ENCODE data around the gene NLE1.
"Not testable (repeated sequence)": the region's sequence is repeated elsewhere in the genome, so short reads cannot be mapped to it uniquely, and the experiment has no call there.

Gene NLE1

DNA sequence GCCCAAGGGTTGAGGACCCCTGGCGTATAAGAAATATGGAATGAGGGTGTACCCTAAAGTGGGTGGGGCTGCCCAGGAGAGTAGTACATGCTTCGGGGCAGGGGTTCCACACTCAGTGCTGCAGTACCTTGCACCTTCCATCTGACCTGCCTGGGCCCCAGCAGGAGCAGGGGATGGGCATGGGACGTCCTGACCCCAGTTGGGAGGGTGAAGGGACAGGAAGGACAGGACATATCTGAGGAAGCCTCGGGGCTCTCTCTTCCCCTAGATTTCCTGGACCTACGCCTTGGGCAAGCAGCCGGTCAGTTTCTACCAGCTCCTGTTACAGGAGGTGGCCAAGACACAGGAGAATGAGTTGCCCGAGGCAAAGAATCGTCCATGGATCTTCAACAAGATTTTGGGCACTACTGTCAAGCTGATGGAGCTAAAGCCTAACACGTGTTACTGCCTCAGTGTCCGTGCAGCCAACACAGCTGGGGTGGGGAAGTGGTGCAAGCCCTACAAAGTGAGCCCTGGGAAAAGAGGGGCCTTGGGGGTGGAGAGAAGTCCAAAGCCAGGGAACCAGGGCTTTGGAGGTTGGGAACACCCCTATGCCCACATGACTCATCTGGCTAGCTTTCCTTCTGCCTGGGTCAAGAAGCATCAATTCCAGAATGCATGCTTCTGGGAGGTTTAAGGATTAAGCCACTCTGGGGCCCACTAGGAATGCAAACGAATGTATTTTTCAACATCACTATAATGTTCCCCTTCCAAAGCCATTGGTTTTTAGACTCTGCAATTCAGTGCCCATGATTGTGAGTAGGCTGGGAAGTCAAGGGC is 12.7 kb downstream of the NLE1 start:
- WGBS, 2 experiments (ENCODE audit: insufficient coverage in 2 of 2): 96 to 97% methylated on average over 10 of the region's 11 CpGs
- no peak overlapping the region for H3K27ac ChIP-seq (ENCODE audit: low read depth, low read length, severe bottlenecking)
- no peak overlapping the region for H3K4me3 ChIP-seq (ENCODE audit: extremely low read depth, insufficient read depth, low read length, poor library complexity, severe bottlenecking)
- peaks cover 39% of the 10 kb centered on the region for H3K36me3 ChIP-seq (ENCODE audit: control insufficient read depth, insufficient read depth, low read length)
- no peaks in the 10 kb centered on the region for H3K9me3 ChIP-seq (ENCODE audit: control insufficient read depth, low read length)
- H3K4me1 ChIP-seq (ENCODE audit: control insufficient read depth, insufficient read depth, low read length, poor library complexity, severe bottlenecking): no peaks in the 10 kb centered on the region

DNA sequence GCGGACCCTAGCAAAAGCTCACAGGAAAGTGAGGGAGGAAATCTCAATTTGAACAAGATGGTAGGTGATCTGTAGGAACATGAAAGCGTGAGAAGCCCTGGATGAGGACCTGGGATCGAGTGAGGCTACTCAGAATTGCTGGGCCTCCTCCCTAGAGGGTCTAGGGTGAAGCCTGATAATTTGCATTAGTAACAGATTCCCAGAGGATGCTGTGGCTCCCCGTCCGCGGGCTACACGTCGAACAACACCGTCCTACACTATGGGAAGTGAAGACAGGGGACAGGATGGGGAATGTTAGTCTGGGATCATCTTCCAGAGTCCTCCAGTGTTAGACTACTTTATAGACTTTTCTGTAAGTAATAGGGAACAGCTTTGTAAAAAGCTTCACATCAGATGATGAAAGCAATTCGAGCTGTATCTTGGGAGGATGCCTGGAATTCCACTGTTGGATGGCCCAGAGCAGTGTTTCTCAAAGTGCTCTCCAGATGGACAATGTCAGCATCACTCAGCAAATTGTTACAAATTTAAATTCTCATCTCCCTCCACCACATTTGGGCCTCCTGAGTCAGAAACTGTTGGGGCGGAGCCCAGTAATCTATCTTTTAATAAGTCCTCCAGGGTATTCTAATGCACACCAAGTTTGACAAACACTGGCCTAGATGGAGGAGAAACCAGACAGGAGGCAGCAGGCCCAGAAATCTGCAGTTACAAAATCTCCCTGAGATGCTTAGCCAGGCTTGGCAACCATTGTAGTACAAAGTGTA is 14.2 kb downstream of the NLE1 start:
- peaks cover 25% of the 10 kb centered on the region for H3K36me3 ChIP-seq (ENCODE audit: control insufficient read depth, insufficient read depth, low read length)
- H3K27ac ChIP-seq (ENCODE audit: low read depth, low read length, severe bottlenecking): no peak overlapping the region
- no peaks in the 10 kb centered on the region for H3K4me1 ChIP-seq (ENCODE audit: control insufficient read depth, insufficient read depth, low read length, poor library complexity, severe bottlenecking)
- 89 to 91% methylated on average over 4 to 9 of the region's 11 CpGs for WGBS, 2 experiments (ENCODE audit: insufficient coverage in 2 of 2)
- no peak overlapping the region for H3K4me3 ChIP-seq (ENCODE audit: extremely low read depth, insufficient read depth, low read length, poor library complexity, severe bottlenecking)
- H3K9me3 ChIP-seq (ENCODE audit: control insufficient read depth, low read length): no peaks in the 10 kb centered on the region

DNA sequence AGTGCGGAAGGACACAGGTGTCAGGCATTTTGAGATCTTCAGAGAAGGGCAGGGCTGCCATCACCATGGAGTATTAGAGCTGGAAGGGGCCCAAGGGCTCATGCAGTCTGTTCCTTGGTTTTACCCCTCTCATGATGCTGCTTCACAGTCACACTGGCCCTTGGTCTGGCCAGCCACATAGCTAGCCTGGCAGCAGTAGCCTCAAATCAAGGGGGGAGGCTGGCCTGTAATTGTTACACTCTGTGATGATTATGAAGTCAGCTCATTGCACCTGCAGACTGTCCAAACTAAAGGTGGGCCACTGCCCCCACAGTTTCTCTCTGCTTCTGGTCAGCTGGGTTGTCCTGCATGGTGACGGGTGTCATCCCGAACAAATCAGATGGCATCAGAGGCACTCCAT is 20.8 kb downstream of the NLE1 start, which contains the start of gene FNDC8:
Gene FNDC8 (plus strand): TSS at position 301 of the 400 bp plus-strand sequence. CDS start 79 bp downstream, at position 380.
- 85 to 100% methylated on average over 2 of the region's 3 CpGs for WGBS, 2 experiments (ENCODE audit: insufficient coverage in 2 of 2)
- no peaks in the 10 kb centered on the region for H3K9me3 ChIP-seq (ENCODE audit: control insufficient read depth, low read length)
- peaks cover 2% of the 10 kb centered on the region for H3K4me1 ChIP-seq (ENCODE audit: control insufficient read depth, insufficient read depth, low read length, poor library complexity, severe bottlenecking)
- H3K27ac ChIP-seq (ENCODE audit: low read depth, low read length, severe bottlenecking): no peak within 1 kb of the TSS
- H3K4me3 ChIP-seq (ENCODE audit: extremely low read depth, insufficient read depth, low read length, poor library complexity, severe bottlenecking): no peak within 1 kb of the TSS
- H3K36me3 ChIP-seq (ENCODE audit: control insufficient read depth, insufficient read depth, low read length): peaks cover 3% of the 10 kb centered on the region

DNA sequence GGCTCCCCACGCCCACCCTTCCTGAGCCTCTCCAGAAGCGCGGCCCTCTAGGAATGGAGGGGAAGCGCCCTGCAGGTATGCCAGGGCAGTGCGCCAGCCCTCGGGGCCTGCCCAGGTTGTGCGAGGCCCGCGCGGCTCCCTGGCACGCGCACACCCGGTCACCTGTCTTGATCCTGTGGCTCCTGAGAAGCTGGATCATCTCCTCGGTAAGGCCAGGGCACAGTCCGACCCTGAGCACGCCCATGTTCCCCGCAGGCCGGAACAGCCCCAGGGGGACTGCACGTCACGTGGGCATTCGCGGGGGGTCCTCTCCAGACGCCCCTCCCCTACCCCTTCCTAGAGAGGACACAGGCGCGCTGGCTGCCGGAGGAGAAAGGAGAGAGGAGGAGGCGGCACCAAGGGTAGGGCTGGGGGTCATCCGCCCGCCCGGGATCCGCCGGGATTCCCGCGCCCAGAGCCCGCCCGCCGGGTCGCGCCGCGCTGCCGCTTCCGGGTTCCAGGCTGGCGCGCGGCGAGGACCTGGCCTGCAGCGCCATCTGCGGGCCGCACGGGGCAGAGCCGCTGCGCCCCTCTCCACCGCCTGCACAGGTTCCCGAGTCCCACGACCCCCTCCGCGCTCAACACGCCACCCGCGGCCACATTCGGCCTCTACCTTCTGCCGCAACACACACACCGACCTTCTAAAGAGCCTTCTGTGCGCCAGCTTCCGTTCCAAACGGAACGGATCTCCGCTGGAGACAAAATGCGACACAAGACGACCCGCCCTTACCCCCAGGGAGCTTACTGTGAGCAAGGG is 22.5 kb downstream of the NLE1 start, which contains the start of gene RAD51D:
Gene RAD51D (minus strand): TSS at position 491 of the 796 bp plus-strand sequence. CDS start 247 bp downstream, at position 244.
- 1 to 2% methylated on average over 40 to 62 of the region's 72 CpGs for WGBS, 2 experiments (ENCODE audit: insufficient coverage in 2 of 2)
- no peaks in the 10 kb centered on the region for H3K9me3 ChIP-seq (ENCODE audit: control insufficient read depth, low read length)
- H3K4me1 ChIP-seq (ENCODE audit: control insufficient read depth, insufficient read depth, low read length, poor library complexity, severe bottlenecking): peaks cover 6% of the 10 kb centered on the region
- peak within 1 kb of the TSS; percentile 68 for H3K4me3 ChIP-seq (ENCODE audit: extremely low read depth, insufficient read depth, low read length, poor library complexity, severe bottlenecking)
- peaks cover 3% of the 10 kb centered on the region for H3K36me3 ChIP-seq (ENCODE audit: control insufficient read depth, insufficient read depth, low read length)
- H3K27ac ChIP-seq (ENCODE audit: low read depth, low read length, severe bottlenecking): no peak within 1 kb of the TSS

DNA sequence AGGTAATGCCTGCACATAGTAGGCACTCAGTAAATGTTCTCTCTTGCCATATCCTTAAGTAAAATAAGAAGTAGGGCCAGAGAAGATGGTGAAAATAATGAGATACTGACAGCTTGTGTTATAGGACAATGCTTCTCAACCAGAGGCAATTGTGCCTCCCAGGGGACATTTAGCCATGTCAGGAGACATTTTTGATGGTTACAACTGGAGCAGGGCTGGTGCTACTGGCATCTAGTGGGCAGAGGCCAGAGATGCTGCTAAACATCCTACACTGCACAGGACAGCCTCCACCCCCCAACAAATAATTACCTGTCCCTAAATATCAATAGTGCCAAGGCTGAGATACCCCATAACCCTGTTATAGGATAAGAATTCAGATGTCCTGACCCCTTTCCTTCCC is 24.1 kb downstream of the NLE1 start:
- H3K27ac ChIP-seq (ENCODE audit: low read depth, low read length, severe bottlenecking): no peak overlapping the region
- H3K4me3 ChIP-seq (ENCODE audit: extremely low read depth, insufficient read depth, low read length, poor library complexity, severe bottlenecking): no peak overlapping the region
- no peaks in the 10 kb centered on the region for H3K9me3 ChIP-seq (ENCODE audit: control insufficient read depth, low read length)
- H3K36me3 ChIP-seq (ENCODE audit: control insufficient read depth, insufficient read depth, low read length): peaks cover 9% of the 10 kb centered on the region
- peaks cover 6% of the 10 kb centered on the region for H3K4me1 ChIP-seq (ENCODE audit: control insufficient read depth, insufficient read depth, low read length, poor library complexity, severe bottlenecking)

DNA sequence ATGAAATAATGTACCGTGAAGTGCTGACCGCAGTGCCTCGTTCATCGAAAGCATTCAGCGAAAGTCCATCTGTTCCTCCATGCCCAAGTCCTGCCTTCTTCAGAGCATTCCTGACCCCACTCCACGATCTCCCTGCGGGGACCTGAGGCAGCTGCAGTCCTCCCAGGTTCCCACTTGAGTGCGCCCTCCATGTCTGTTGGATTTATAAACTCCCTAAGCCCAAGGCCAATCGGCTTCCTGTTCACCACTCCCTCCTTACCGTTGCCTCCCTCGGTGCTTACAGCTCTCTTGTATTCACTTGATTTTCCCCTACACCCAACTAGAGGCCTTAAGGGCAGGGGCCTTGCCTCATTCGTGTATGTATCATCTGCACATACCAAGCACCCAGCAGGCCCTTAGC is 25.3 kb downstream of the NLE1 start:
- Histone ChIP-seq H3K27ac (ENCODE audit: low read depth, low read length, severe bottlenecking) (no peak overlapping the region), H3K4me3 (ENCODE audit: extremely low read depth, insufficient read depth, low read length, poor library complexity, severe bottlenecking) (no peak overlapping the region), H3K9me3 (ENCODE audit: control insufficient read depth, low read length) (no peaks in the 10 kb centered on the region), H3K36me3 (ENCODE audit: control insufficient read depth, insufficient read depth, low read length) (peaks cover 9% of the 10 kb centered on the region), H3K4me1 (ENCODE audit: control insufficient read depth, insufficient read depth, low read length, poor library complexity, severe bottlenecking) (peaks cover 6% of the 10 kb centered on the region)
- WGBS, 2 experiments (ENCODE audit: insufficient coverage in 2 of 2): 88 to 89% methylated on average over 12 of the region's 12 CpGs

DNA sequence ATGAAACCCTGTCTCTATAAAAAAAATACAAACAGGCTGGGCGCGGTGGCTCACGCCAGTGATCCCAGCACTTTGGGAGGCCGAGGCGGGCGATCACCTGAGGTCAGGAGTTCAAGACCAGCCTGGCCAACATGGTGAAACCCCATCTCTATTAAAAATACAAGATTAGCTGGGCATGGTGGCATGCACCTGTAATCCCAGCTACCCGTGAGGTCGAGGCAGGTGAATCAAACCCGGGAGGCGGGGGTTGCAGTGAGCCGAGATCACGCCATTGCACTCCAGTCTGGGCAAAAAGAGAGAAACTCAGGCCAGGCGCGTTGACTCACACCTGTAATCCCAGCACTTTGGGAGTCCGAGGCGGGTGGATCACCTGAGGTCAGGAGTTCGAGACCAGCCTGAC is 31.3 kb downstream of the NLE1 start:
- H3K27ac ChIP-seq (ENCODE audit: low read depth, low read length, severe bottlenecking); H3K9me3 ChIP-seq (ENCODE audit: control insufficient read depth, low read length); H3K4me3 ChIP-seq (ENCODE audit: extremely low read depth, insufficient read depth, low read length, poor library complexity, severe bottlenecking); H3K4me1 ChIP-seq (ENCODE audit: control insufficient read depth, insufficient read depth, low read length, poor library complexity, severe bottlenecking): not testable (repeated sequence)
- WGBS, 2 experiments (ENCODE audit: insufficient coverage in 2 of 2): 96 to 99% methylated on average over 15 to 16 of the region's 17 CpGs
- H3K36me3 ChIP-seq (ENCODE audit: control insufficient read depth, insufficient read depth, low read length): peaks cover 16% of the 10 kb centered on the region

DNA sequence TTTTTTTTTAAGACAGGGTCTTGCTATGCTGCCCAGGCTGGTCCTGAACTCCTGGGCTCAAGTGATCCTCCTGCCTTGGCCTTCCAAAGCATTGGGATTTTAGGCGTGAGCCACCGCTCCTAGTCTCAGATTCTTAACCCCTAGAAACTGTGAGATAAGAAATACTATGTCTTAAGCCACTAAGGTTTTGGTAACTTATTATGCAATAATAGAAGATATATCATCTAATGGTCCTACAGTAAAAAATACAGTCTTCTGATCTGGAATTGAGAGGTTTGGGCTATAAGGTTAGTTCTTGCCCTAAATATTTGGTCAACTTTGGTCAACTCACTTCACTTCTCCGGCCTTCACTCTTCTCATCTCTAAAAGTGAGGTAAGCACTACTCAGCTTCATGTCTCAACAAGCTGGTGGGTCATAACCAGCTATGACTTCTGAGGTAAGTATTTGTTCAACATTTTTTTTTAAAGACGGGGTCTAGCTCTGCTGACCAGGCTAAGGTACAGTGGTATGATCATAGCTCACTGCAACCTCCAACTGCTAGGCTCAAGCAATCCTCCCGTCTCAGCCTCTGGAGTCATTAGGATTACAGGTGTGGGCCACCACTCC is 37.2 kb downstream of the NLE1 start:
- no peak overlapping the region for H3K27ac ChIP-seq (ENCODE audit: low read depth, low read length, severe bottlenecking)
- H3K36me3 ChIP-seq (ENCODE audit: control insufficient read depth, insufficient read depth, low read length): peaks cover 42% of the 10 kb centered on the region

DNA sequence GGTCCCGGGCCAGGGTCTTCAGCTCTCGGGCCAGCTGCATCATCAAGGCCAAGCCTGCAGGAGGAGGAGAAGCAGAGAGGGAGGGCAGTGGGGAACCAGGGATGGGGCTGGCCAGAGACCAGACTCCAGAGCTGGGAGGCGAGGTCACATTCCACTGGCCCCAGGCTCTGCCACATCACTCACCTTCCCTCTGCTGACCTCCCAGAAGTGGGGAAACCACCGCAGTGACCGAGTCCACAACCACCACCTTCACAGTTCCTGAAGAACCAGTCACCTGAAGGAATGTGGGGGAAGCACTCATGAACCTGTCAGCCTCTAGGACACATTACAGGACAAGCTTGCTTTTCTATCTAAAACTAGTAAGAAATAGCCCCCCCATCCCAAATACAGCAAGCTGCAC is 38.8 kb downstream of the NLE1 start:
- no peaks in the 10 kb centered on the region for H3K4me1 ChIP-seq (ENCODE audit: control insufficient read depth, insufficient read depth, low read length, poor library complexity, severe bottlenecking)
- WGBS, 2 experiments (ENCODE audit: insufficient coverage in 2 of 2): 100% methylated on average over 1 to 4 of the region's 5 CpGs
- no peaks in the 10 kb centered on the region for H3K9me3 ChIP-seq (ENCODE audit: control insufficient read depth, low read length)
- no peak overlapping the region for H3K27ac ChIP-seq (ENCODE audit: low read depth, low read length, severe bottlenecking)
- peaks cover 48% of the 10 kb centered on the region for H3K36me3 ChIP-seq (ENCODE audit: control insufficient read depth, insufficient read depth, low read length)
- no peak overlapping the region for H3K4me3 ChIP-seq (ENCODE audit: extremely low read depth, insufficient read depth, low read length, poor library complexity, severe bottlenecking)

More for the DNA sequence above, 37.2 kb downstream of the NLE1 start:
- 95 to 100% methylated on average over 2 to 3 of the region's 5 CpGs for WGBS, 2 experiments (ENCODE audit: insufficient coverage in 2 of 2)
- no peaks in the 10 kb centered on the region for H3K4me1 ChIP-seq (ENCODE audit: control insufficient read depth, insufficient read depth, low read length, poor library complexity, severe bottlenecking)
- H3K9me3 ChIP-seq (ENCODE audit: control insufficient read depth, low read length): no peaks in the 10 kb centered on the region
- H3K4me3 ChIP-seq (ENCODE audit: extremely low read depth, insufficient read depth, low read length, poor library complexity, severe bottlenecking): no peak overlapping the region

DNA sequence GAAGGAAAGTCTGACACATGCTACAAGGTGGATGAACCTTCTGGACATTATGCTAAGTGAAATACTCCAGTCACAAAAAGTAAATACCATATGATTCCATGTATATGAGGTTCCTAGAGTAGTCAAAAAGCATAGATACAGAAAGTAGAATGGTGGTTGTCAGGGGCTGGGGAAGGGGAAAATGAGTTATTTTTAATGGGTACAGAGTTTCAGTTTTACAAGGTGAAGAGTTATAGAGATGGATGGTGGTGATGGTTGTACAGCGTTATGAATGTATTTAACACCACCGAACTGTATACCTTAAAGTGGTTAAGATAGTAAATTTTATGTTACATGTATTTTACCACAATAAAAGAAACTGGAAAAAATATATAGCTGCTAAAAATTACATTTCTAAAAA is 40.4 kb downstream of the NLE1 start:
- Histone ChIP-seq H3K36me3 (ENCODE audit: control insufficient read depth, insufficient read depth, low read length) (peaks cover 47% of the 10 kb centered on the region), H3K9me3 (ENCODE audit: control insufficient read depth, low read length) (no peaks in the 10 kb centered on the region)
- WGBS, 2 experiments (ENCODE audit: insufficient coverage in 2 of 2): no CpG with 5 or more reads among the region's 2 CpGs

More for the DNA sequence above, 40.4 kb downstream of the NLE1 start:
- no peak overlapping the region for H3K4me3 ChIP-seq (ENCODE audit: extremely low read depth, insufficient read depth, low read length, poor library complexity, severe bottlenecking)
- no peak overlapping the region for H3K27ac ChIP-seq (ENCODE audit: low read depth, low read length, severe bottlenecking)
- H3K4me1 ChIP-seq (ENCODE audit: control insufficient read depth, insufficient read depth, low read length, poor library complexity, severe bottlenecking): no peaks in the 10 kb centered on the region
